Liver (tissue), 3 donors: Measurements from ENCODE around the gene SMPD2.

ENCODE experiments used
- EGR1 ChIP-seq, 2 donors: IDR thresholded peaks; 2 replicates each; pipeline ENCODE4 v1.6.1; 2016 to 2018; ENCODE audit warnings: antibody characterized with exemption in 2 of 2, low read depth in 2 of 2
- FOXA1 ChIP-seq: IDR thresholded peaks from 2 replicates; pipeline ENCODE4 v1.6.1; 2016; ENCODE audit warnings: antibody characterized with exemption
- GABPA ChIP-seq, 2 donors: IDR thresholded peaks in 1 of 2; conservative IDR thresholded peaks in 1 of 2; 2 replicates each; pipeline ENCODE4 v1.6.1; 2016; ENCODE audit warnings: antibody characterized with exemption in 2 of 2, mild to moderate bottlenecking in 1 of 2, moderate library complexity in 1 of 2
- JUND ChIP-seq, 2 donors: IDR thresholded peaks; 2 replicates each; pipeline ENCODE4 v1.6.1; 2016; ENCODE audit warnings: antibody characterized with exemption in 2 of 2
- MAX ChIP-seq: IDR thresholded peaks from 2 replicates; pipeline ENCODE4 v1.6.1; 2016; ENCODE audit warnings: antibody characterized with exemption
- RAD21 ChIP-seq, 2 donors: IDR thresholded peaks; 2 replicates each; pipeline ENCODE4 v1.6.1; 2016; ENCODE audit warnings: antibody characterized with exemption in 2 of 2, mild to moderate bottlenecking in 2 of 2
- REST ChIP-seq: IDR thresholded peaks from 2 replicates; pipeline ENCODE4 v1.6.1; 2016; ENCODE audit warnings: antibody characterized with exemption, mild to moderate bottlenecking
- SP1 ChIP-seq: IDR thresholded peaks from 2 replicates; pipeline ENCODE4 v1.6.1; 2018; ENCODE audit warnings: antibody characterized with exemption, mild to moderate bottlenecking
- TAF1 ChIP-seq: conservative IDR thresholded peaks from 2 replicates; pipeline ENCODE4 v1.6.1; 2016; ENCODE audit warnings: antibody characterized with exemption, mild to moderate bottlenecking
- YY1 ChIP-seq: IDR thresholded peaks from 2 replicates; pipeline ENCODE4 v1.6.1; 2016; ENCODE audit warnings: antibody characterized with exemption, mild to moderate bottlenecking
- TF ChIP-seq, protein P1 (sequence below): fragments of 150-350 bp; IDR thresholded peaks from 2 replicates; pipeline ENCODE4 v1.5.1; 2017; ENCODE audit warnings: improper control_type of control experiment, low read depth, low read length; ENCODE audit not compliant: missing input control
- TF ChIP-seq, protein P2 (sequence below): IDR thresholded peaks from 2 replicates; pipeline ENCODE4 v1.6.1; 2016; ENCODE audit warnings: antibody characterized with exemption
- TF ChIP-seq, protein P3 (sequence below): IDR thresholded peaks from 2 replicates; pipeline ENCODE4 v1.6.1; 2016; ENCODE audit warnings: antibody characterized with exemption
- donor health status: healthy.
- donor health status: healthy.

GRCh38 chr6:109446541-109446940 lies 6.0 kb downstream of the SMPD2 start:
- no peak for TF ChIP-seq MAX
- TF ChIP-seq, protein P1, sequence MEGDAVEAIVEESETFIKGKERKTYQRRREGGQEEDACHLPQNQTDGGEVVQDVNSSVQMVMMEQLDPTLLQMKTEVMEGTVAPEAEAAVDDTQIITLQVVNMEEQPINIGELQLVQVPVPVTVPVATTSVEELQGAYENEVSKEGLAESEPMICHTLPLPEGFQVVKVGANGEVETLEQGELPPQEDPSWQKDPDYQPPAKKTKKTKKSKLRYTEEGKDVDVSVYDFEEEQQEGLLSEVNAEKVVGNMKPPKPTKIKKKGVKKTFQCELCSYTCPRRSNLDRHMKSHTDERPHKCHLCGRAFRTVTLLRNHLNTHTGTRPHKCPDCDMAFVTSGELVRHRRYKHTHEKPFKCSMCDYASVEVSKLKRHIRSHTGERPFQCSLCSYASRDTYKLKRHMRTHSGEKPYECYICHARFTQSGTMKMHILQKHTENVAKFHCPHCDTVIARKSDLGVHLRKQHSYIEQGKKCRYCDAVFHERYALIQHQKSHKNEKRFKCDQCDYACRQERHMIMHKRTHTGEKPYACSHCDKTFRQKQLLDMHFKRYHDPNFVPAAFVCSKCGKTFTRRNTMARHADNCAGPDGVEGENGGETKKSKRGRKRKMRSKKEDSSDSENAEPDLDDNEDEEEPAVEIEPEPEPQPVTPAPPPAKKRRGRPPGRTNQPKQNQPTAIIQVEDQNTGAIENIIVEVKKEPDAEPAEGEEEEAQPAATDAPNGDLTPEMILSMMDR = no peak
- TF ChIP-seq JUND (IDR thresholded peaks at IDR 0.05) = no peak
- no peak for TF ChIP-seq EGR1 (IDR thresholded peaks at IDR 0.05; ENCODE audit: low read depth in 2 of 2)
- TF ChIP-seq TAF1 = no peak
- no peak for TF ChIP-seq GABPA (IDR thresholded peaks at IDR 0.05 in 1 of 2, conservative IDR thresholded peaks at IDR 0.05 in 1 of 2)
- TF ChIP-seq, protein P2, sequence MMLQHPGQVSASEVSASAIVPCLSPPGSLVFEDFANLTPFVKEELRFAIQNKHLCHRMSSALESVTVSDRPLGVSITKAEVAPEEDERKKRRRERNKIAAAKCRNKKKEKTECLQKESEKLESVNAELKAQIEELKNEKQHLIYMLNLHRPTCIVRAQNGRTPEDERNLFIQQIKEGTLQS = no peak
- TF ChIP-seq SP1 = no peak
- TF ChIP-seq FOXA1 = no peak
- TF ChIP-seq RAD21 (IDR thresholded peaks at IDR 0.05) = no peak
- TF ChIP-seq REST = no peak
- no peak for TF ChIP-seq YY1
- TF ChIP-seq, protein P3, sequence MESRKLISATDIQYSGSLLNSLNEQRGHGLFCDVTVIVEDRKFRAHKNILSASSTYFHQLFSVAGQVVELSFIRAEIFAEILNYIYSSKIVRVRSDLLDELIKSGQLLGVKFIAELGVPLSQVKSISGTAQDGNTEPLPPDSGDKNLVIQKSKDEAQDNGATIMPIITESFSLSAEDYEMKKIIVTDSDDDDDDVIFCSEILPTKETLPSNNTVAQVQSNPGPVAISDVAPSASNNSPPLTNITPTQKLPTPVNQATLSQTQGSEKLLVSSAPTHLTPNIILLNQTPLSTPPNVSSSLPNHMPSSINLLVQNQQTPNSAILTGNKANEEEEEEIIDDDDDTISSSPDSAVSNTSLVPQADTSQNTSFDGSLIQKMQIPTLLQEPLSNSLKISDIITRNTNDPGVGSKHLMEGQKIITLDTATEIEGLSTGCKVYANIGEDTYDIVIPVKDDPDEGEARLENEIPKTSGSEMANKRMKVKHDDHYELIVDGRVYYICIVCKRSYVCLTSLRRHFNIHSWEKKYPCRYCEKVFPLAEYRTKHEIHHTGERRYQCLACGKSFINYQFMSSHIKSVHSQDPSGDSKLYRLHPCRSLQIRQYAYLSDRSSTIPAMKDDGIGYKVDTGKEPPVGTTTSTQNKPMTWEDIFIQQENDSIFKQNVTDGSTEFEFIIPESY = no peak
